Nephron (organoid): ENCODE measurements around the gene VCPKMT.

Experiments used
- H3K27ac Mint-ChIP-seq, 3 experiments: 2 replicates each; pipeline ENCODE4 v1.8.0; 2020; ENCODE audit warnings: mixed read lengths in 3 of 3, mild to moderate bottlenecking in 2 of 3, moderate library complexity in 1 of 3
- H3K27me3 Mint-ChIP-seq: 2 replicates; pipeline ENCODE4 v1.8.0; 2021; ENCODE audit warnings: low read depth, mild to moderate bottlenecking, moderate library complexity, mixed read lengths
- H3K36me3 Mint-ChIP-seq: 2 replicates; pipeline ENCODE4 v1.8.0; 2020; ENCODE audit warnings: low read depth, mixed read lengths
- H3K4me1 Mint-ChIP-seq: 2 replicates; pipeline ENCODE4 v1.8.0; 2020; ENCODE audit warnings: mixed read lengths
- H3K4me3 Mint-ChIP-seq, 3 experiments: 2 replicates each; pipeline ENCODE4 v1.8.0; 2020; ENCODE audit warnings: mild to moderate bottlenecking in 3 of 3, mixed read lengths in 3 of 3, moderate library complexity in 2 of 3
- H3K9me3 Mint-ChIP-seq: 2 replicates; pipeline ENCODE4 v1.8.0; 2020; ENCODE audit warnings: mixed read lengths
- TF ChIP-seq, protein P1 (sequence below), 3 experiments: fragments of 200-600 bp; sonication (generic); IDR thresholded peaks; one replicate each; pipeline ENCODE4 v1.5.0; 2021; ENCODE audit warnings: antibody characterized with exemption in 3 of 3; ENCODE audit not compliant: unreplicated experiment in 3 of 3

Gene VCPKMT

GRCh38 chr14:50100805-50101204 lies 15.6 kb downstream of the VCPKMT start:
- H3K27ac Mint-ChIP-seq = peak overlapping the region in 1 of 3 experiments; percentile 67
- H3K4me1 Mint-ChIP-seq = peaks cover 10% of the 10 kb centered on the region
- H3K9me3 Mint-ChIP-seq = no peaks in the 10 kb centered on the region
- H3K4me3 Mint-ChIP-seq = no peak overlapping the region
- TF ChIP-seq, protein P1, sequence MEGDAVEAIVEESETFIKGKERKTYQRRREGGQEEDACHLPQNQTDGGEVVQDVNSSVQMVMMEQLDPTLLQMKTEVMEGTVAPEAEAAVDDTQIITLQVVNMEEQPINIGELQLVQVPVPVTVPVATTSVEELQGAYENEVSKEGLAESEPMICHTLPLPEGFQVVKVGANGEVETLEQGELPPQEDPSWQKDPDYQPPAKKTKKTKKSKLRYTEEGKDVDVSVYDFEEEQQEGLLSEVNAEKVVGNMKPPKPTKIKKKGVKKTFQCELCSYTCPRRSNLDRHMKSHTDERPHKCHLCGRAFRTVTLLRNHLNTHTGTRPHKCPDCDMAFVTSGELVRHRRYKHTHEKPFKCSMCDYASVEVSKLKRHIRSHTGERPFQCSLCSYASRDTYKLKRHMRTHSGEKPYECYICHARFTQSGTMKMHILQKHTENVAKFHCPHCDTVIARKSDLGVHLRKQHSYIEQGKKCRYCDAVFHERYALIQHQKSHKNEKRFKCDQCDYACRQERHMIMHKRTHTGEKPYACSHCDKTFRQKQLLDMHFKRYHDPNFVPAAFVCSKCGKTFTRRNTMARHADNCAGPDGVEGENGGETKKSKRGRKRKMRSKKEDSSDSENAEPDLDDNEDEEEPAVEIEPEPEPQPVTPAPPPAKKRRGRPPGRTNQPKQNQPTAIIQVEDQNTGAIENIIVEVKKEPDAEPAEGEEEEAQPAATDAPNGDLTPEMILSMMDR (IDR thresholded peaks at IDR 0.05; ENCODE audit: unreplicated experiment in 3 of 3) = no peak
- peaks cover 4% of the 10 kb centered on the region for H3K36me3 Mint-ChIP-seq
- no peaks in the 10 kb centered on the region for H3K27me3 Mint-ChIP-seq

DNA sequence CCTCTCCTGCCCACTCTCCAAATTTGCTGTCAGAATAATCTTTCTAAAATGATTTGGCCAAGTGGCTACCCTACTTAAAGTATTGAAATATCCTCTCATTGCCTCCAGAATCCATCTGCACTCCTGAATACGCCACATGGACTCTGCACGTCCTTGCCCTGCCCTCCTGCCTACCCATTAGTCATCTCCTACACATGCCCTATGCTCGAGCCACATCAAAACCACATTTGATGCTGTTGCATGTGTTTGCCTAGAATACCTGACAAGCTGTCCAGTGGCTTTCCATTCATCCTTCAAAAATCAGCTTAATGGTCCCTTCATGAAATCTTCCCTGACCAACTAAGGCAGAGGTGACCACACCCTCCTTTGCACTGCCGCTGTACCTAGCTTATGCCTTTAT lies 17.0 kb downstream of the VCPKMT start:
- Mint-ChIP-seq H3K36me3 (peaks cover 7% of the 10 kb centered on the region), H3K9me3 (no peaks in the 10 kb centered on the region), H3K27me3 (no peaks in the 10 kb centered on the region), H3K4me1 (peaks cover 10% of the 10 kb centered on the region), H3K4me3 (no peak overlapping the region), H3K27ac (no peak overlapping the region)
- TF ChIP-seq, protein P1 (IDR thresholded peaks at IDR 0.05; ENCODE audit: unreplicated experiment in 3 of 3) = no peak

GRCh38 chr14:50095895-50096294 lies 20.5 kb downstream of the VCPKMT start:
- H3K4me1 Mint-ChIP-seq = no peaks in the 10 kb centered on the region
- TF ChIP-seq, protein P1 (IDR thresholded peaks at IDR 0.05; ENCODE audit: unreplicated experiment in 3 of 3) = no peak
- no peaks in the 10 kb centered on the region for H3K9me3 Mint-ChIP-seq
- no peaks in the 10 kb centered on the region for H3K27me3 Mint-ChIP-seq
- peaks cover 7% of the 10 kb centered on the region for H3K36me3 Mint-ChIP-seq
- no peak overlapping the region for H3K27ac Mint-ChIP-seq
- H3K4me3 Mint-ChIP-seq = no peak overlapping the region

DNA sequence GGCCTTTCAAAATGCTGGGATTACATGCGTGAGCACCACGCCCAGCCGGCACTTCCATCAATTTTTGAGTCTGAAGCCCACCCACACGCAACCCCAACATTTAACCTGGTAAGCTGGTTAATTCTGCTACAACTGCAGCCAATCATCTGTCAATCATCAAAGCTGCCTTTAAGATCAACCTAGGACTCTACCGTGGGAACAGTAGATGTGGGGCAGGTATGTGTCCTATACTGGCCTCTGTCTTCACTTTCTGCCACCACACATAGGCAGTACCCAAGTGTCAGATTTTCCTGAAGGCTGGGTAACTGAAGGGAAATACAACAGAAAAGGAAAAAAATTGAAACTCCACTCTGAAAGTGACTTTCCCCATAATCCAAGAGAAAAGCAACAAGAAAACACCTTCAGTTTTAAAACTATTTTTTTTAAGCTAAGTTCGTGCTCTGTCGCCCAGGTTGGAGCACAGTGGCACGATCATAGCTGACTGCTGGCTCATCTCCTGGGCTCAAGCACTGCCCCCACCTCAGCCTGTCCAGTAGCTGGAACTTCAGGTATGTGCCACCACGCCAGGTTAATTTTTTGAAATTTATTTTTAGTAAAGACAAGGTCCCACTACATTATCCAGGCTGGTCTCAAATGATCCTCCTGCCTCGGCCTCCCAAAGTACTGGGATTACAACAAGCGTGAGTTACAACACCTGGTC lies 22.2 kb downstream of the VCPKMT start:
- Mint-ChIP-seq H3K9me3 (no peaks in the 10 kb centered on the region), H3K27ac (no peak overlapping the region), H3K4me1 (no peaks in the 10 kb centered on the region), H3K36me3 (peaks cover 3% of the 10 kb centered on the region), H3K27me3 (no peaks in the 10 kb centered on the region), H3K4me3 (no peak overlapping the region)
- TF ChIP-seq, protein P1 (IDR thresholded peaks at IDR 0.05; ENCODE audit: unreplicated experiment in 3 of 3) = no peak

DNA sequence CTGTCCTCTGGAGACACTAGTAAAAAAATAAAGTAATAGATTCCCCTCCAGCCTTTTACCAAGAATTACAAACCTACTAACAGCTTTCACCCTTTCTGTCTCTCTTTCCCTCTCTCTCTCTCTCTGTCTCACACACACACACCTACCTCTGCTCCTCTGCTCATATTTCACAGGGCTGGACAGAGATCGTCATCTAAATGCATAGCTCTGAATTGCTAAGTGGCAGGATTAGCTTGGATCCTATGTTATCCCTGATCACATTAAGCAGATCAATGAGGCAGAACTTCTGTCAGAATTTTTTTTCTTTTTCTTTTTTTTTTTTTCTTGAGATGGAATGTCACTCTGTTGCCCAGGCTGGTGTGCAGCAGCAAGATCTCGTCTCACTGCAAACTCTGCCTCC lies 22.9 kb downstream of the VCPKMT start:
- H3K27me3 Mint-ChIP-seq = no peaks in the 10 kb centered on the region
- H3K27ac Mint-ChIP-seq = peak overlapping the region in 1 of 3 experiments; percentile 64
- no peak overlapping the region for H3K4me3 Mint-ChIP-seq
- no peaks in the 10 kb centered on the region for H3K9me3 Mint-ChIP-seq
- no peaks in the 10 kb centered on the region for H3K4me1 Mint-ChIP-seq
- TF ChIP-seq, protein P1 (IDR thresholded peaks at IDR 0.05; ENCODE audit: unreplicated experiment in 3 of 3) = no peak
- peaks cover 3% of the 10 kb centered on the region for H3K36me3 Mint-ChIP-seq

- Mint-ChIP-seq H3K27ac (no peak overlapping the region), H3K9me3 (no peaks in the 10 kb centered on the region), H3K27me3 (no peaks in the 10 kb centered on the region), H3K4me1 (no peaks in the 10 kb centered on the region), H3K36me3 (peaks cover 3% of the 10 kb centered on the region), H3K4me3 (no peak overlapping the region)
- TF ChIP-seq, protein P1 (IDR thresholded peaks at IDR 0.05; ENCODE audit: unreplicated experiment in 3 of 3) = no peak
These were observed 24.3 kb downstream of the VCPKMT start for GRCh38 chr14:50092006-50092555.
